Heart left ventricle (tissue), 16 donors: ENCODE data around the gene STX1B. TPM values are rescaled to one million over a fixed set of nuclear protein-coding genes. Genes with fewer than 3 reads are reported as not detected.

Experiments
- ATAC-seq, 4 donors: fragments of 200-7000 bp; cut with Tn5 transposase; one replicate each; pipeline ENCODE4 v1.9.1; 2020 to 2022; ENCODE audit warnings: moderate library complexity in 4 of 4, mild to moderate bottlenecking in 3 of 4, moderate number of reproducible peaks in 1 of 4
- DNase-seq, 5 donors: peaks; one replicate each; pipeline ENCODE4 v3.0.0-alpha.2; 2020
- H3K27ac ChIP-seq, 12 donors: fragments of 200-600 bp; sonication (generic) in 4 of 12; one replicate each; pipeline versions ENCODE4 v1.5.0 to v1.8.0; 2016 to 2022; ENCODE audit warnings: mild to moderate bottlenecking in 2 of 12
- H3K27me3 ChIP-seq, 9 donors: fragments of 200-600 bp; sonication (generic) in 2 of 9; one replicate each; pipeline versions ENCODE4 v1.5.1 to v1.8.0; 2016 to 2022; ENCODE audit warnings: mild to moderate bottlenecking in 3 of 9
- H3K36me3 ChIP-seq, 9 donors: fragments of 200-600 bp; sonication (generic) in 2 of 9; one replicate each; pipeline versions ENCODE4 v1.5.0 to v1.8.0; 2018 to 2022; ENCODE audit warnings: mild to moderate bottlenecking in 2 of 9
- H3K4me1 ChIP-seq, 12 donors: fragments of 200-600 bp; sonication (generic) in 4 of 12; one replicate each; pipeline versions ENCODE4 v1.5.0 to v1.8.0; 2016 to 2022; ENCODE audit warnings: mild to moderate bottlenecking in 3 of 12
- H3K4me3 ChIP-seq, 12 donors: fragments of 200-600 bp; sonication (generic) in 4 of 12; one replicate each; pipeline versions ENCODE4 v1.5.0 to v1.8.0; 2017 to 2022; ENCODE audit warnings: mild to moderate bottlenecking in 9 of 12, moderate library complexity in 4 of 12
- H3K9me3 ChIP-seq, 12 donors: fragments of 200-600 bp; sonication (generic) in 4 of 12; one replicate each; pipeline versions ENCODE4 v1.5.0 to v1.8.0; 2016 to 2022; ENCODE audit warnings: mild to moderate bottlenecking in 1 of 12
- POLR2A ChIP-seq, 2 donors: fragments of 450-650 bp; IDR thresholded peaks; one replicate each; pipeline ENCODE4 v1.6.1; 2017; ENCODE audit warnings: antibody characterized with exemption in 2 of 2, mild to moderate bottlenecking in 2 of 2, moderate library complexity in 2 of 2
- WGBS, 4 donors: extraction: QIAGEN DNeasy Blood & Tissue Kit in 2 of 4; methylation state at CpG; one replicate each; pipeline versions ENCODE4 v1.1.5 to v1.1.7; 2013 to 2018; 5-methylcytosine and 5-hydroxymethylcytosine counted together
- intact Hi-C, 10 donors: fragments of 100-400 bp; cut with DNase I; formaldehyde crosslinking; loops; one replicate each; pipeline versions ENCODE4 v1.11.1 to v1.14.2; 2022
- polyA plus RNA-seq, 2 donors: library from polyadenylated mRNA; stranded (reverse); fragments of 200-250 nt; gene quantifications; one replicate each; pipeline ENCODE4 v1.2.3, GENCODE V29; 2013
- total RNA-seq, 9 donors: library from RNA; depleted of rRNA in 2 of 9; stranded (reverse); fragments of >200 nt in 2 of 9; fragmentation: NEBNext Ultra II Directional in 3 of 9; extraction: Animal tissue kit (Norgen Biotek cat#: 25700) in 3 of 9; gene quantifications; one replicate each; pipeline versions ENCODE4 v1.1.0 to v1.2.4, GENCODE V29; 2016 to 2023
- TF ChIP-seq, protein P1 (sequence below), 12 donors: fragments of 200-600 bp; sonication (generic) in 4 of 12; IDR thresholded peaks; one replicate each; pipeline versions ENCODE4 v1.5.0 to v1.8.0; 2018 to 2022; ENCODE audit warnings: antibody characterized with exemption in 12 of 12, mild to moderate bottlenecking in 5 of 12
- donor health status: ischemic (EF 13 %, LVEDD 7.1; RV severe dilation, severe dysfunction).
- donor health status: healthy with polysubstance abuse.
- donor health status: DM: no; HTN: yes; CAD: no.
- donor health status: DM: no; HTN: no; CAD: no.
- donor health status: ischemic (EF 25% LVEDD 6.9; RV normal size, moderate dysfunction).
- donor health status: ischemic (EF 25% LVEDD 5.7; RV mildly dilated, moderate dysfunction).
- donor health status: healthy.
- donor health status: DM: yes; HTN: yes; CAD: no.
- donor health status: ischemic (EF 35%, LVEDD 5.7; RV mildly dilated, moderate dysfunction).
- donor health status: nonischemic (EF 11% LVEDD 7.7; RV severe dilation, severe dysfunction).
- donor health status: DM: yes; HTN: yes; CAD: no.
- donor health status: PGD.
- donor health status: ischemic (EF 29% LVEDD 5.4; RV normal size, mild dysfunction).
- donor health status: nonischemic (EF 23%, LVEDD 6.1; RV moderate dilation, normal function).

STX1B gene
- total and polyA plus RNA-seq, 11 donors: 0.20 to 2.1 (median 0.82) TPM

DNA sequence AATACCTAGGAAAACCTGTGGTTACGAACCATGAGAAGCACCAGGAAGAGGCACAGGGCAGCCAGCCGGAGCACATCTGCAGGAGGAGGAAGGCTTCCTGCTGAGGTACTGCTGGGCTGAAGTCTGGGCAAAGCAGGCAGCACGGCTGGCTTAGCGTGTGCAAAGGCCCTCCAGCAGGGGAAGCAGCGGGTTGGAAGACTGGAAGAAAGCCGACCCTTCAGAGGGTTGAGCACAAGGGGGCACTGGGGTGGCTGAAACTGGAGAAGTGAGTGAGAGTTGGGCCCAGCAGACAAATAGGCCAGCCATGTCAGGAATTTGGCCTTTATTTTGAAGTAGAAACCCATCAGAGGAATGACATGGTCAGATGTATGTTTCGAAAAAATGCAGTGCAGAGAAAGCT lies 37.6 kb downstream of the STX1B start:
- Histone ChIP-seq H3K27me3 (no peaks in the 10 kb centered on the region), H3K9me3 (no peaks in the 10 kb centered on the region), H3K4me3 (no peak overlapping the region), H3K36me3 (peaks cover 0 to 100% (median 99%) of the 10 kb centered on the region in 9 donors), H3K27ac (no peak overlapping the region), H3K4me1 (no peaks in the 10 kb centered on the region)
- WGBS, 4 donors: 78 to 88% (median 84%) methylated on average over 7 of the region's 7 CpGs
- TF ChIP-seq, protein P1, sequence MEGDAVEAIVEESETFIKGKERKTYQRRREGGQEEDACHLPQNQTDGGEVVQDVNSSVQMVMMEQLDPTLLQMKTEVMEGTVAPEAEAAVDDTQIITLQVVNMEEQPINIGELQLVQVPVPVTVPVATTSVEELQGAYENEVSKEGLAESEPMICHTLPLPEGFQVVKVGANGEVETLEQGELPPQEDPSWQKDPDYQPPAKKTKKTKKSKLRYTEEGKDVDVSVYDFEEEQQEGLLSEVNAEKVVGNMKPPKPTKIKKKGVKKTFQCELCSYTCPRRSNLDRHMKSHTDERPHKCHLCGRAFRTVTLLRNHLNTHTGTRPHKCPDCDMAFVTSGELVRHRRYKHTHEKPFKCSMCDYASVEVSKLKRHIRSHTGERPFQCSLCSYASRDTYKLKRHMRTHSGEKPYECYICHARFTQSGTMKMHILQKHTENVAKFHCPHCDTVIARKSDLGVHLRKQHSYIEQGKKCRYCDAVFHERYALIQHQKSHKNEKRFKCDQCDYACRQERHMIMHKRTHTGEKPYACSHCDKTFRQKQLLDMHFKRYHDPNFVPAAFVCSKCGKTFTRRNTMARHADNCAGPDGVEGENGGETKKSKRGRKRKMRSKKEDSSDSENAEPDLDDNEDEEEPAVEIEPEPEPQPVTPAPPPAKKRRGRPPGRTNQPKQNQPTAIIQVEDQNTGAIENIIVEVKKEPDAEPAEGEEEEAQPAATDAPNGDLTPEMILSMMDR (IDR thresholded peaks at IDR 0.05): no peak
- TF ChIP-seq POLR2A (IDR thresholded peaks at IDR 0.05): no peak
- DNase-seq (no peak), ATAC-seq (no peak)
- intact Hi-C loops: loop anchor here in 1 of 10 donors (10.0 kb wide), 2 partner anchors 102 to 182 kb away; partner anchors contain the start of genes PRSS36, ZNF646 and ZNF668

GRCh38 chr16:30971298-30971697 lies 39.1 kb downstream of the STX1B start:
- peaks cover 0 to 100% (median 99%) of the 10 kb centered on the region in 9 donors for H3K36me3 ChIP-seq
- no peak for TF ChIP-seq POLR2A (IDR thresholded peaks at IDR 0.05)
- TF ChIP-seq, protein P1 (IDR thresholded peaks at IDR 0.05): no peak
- H3K27me3 ChIP-seq: no peaks in the 10 kb centered on the region
- intact Hi-C loops: loop anchor here in 1 of 10 donors (10.0 kb wide), 2 partner anchors 104 to 184 kb away; partner anchors contain the start of genes PRSS36, ZNF646 and ZNF668
- H3K4me3 ChIP-seq: no peak overlapping the region
- no peaks in the 10 kb centered on the region for H3K4me1 ChIP-seq
- no peaks in the 10 kb centered on the region for H3K9me3 ChIP-seq
- no peak overlapping the region for H3K27ac ChIP-seq
- DNase-seq (no peak), ATAC-seq (no peak)
- WGBS, 4 donors: 92 to 95% (median 93%) methylated on average over 14 of the region's 14 CpGs

GRCh38 chr16:30969246-30969842 lies 41.1 kb downstream of the STX1B start:
- H3K27ac ChIP-seq: no peak overlapping the region

DNA sequence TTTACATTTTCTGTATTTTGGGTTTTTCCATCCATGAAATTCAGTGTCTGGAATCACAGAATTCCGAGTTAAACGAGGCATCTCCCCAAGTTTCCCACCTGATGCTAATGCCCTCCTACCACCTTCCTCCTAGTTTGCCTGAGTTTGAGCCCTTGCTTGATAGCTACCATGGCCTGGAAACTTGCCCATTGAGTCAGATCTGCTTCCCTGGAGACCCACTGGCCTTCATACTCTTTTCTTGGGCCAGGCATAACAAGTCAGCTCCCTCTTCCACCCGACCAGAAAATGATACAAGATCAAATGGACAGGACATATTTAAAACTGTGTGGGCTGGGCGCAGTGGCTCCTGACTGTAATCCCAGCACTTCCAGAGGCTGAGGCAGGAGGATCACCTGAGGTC lies 42.6 kb downstream of the STX1B start:
- intact Hi-C loops: no loop called here
- DNase-seq (no peak), ATAC-seq (no peak)

More at GRCh38 chr16:30969246-30969842, 41.1 kb downstream of the STX1B start:
- ATAC-seq: no peak
- no peak overlapping the region for H3K4me3 ChIP-seq
- intact Hi-C loops: no loop called here
- no peaks in the 10 kb centered on the region for H3K4me1 ChIP-seq
- no peaks in the 10 kb centered on the region for H3K27me3 ChIP-seq
- no peak for DNase-seq
- no peak for TF ChIP-seq POLR2A (IDR thresholded peaks at IDR 0.05)
- TF ChIP-seq, protein P1 (IDR thresholded peaks at IDR 0.05): no peak
- peaks cover 0 to 100% (median 98%) of the 10 kb centered on the region in 9 donors for H3K36me3 ChIP-seq
- H3K9me3 ChIP-seq: no peaks in the 10 kb centered on the region
- WGBS, 4 donors: 93 to 96% (median 95%) methylated on average over 19 of the region's 19 CpGs

More for the DNA sequence above, 42.6 kb downstream of the STX1B start:
- H3K4me1 ChIP-seq: no peaks in the 10 kb centered on the region
- no peaks in the 10 kb centered on the region for H3K9me3 ChIP-seq
- H3K27me3 ChIP-seq: no peaks in the 10 kb centered on the region
- no peak overlapping the region for H3K4me3 ChIP-seq
- WGBS, 4 donors: 86 to 93% (median 92%) methylated on average over 4 of the region's 4 CpGs
- no peak for TF ChIP-seq POLR2A (IDR thresholded peaks at IDR 0.05)
- TF ChIP-seq, protein P1 (IDR thresholded peaks at IDR 0.05): no peak
- H3K36me3 ChIP-seq: peaks cover 0 to 100% (median 98%) of the 10 kb centered on the region in 9 donors
- no peak overlapping the region for H3K27ac ChIP-seq
